ENCODE data around the gene OR14K1.
"Not testable (repeated sequence)": the region's sequence is repeated elsewhere in the genome, so short reads cannot be mapped to it uniquely, and the experiment has no call there.

Gene OR14K1, protein sequence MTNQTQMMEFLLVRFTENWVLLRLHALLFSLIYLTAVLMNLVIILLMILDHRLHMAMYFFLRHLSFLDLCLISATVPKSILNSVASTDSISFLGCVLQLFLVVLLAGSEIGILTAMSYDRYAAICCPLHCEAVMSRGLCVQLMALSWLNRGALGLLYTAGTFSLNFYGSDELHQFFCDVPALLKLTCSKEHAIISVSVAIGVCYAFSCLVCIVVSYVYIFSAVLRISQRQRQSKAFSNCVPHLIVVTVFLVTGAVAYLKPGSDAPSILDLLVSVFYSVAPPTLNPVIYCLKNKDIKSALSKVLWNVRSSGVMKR

DNA sequence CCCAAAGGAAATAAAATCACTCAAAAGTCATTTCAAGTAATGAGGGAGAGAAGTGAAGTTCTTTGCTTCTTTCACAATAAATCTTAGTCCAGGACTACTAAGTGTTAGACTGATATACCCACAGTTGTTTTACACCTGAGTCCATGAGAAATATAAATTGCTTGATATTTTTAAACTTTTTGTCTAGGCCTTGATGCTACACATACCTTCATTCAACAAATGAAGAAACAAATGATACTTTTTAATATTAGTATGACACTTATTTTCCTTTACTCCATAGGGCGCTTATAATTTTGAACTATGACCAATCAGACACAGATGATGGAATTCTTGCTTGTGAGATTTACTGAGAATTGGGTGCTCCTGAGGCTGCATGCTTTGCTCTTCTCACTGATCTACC is at the start of gene OR14K1:
Gene OR14K1, plus strand, starts transcription at position 301 of the 400 bp plus-strand sequence. Its CDS starts 0 bp downstream, at position 301.
- intact Hi-C loops (cut with DNase I), result no loop called here
- no peak for DNase-seq

DNA sequence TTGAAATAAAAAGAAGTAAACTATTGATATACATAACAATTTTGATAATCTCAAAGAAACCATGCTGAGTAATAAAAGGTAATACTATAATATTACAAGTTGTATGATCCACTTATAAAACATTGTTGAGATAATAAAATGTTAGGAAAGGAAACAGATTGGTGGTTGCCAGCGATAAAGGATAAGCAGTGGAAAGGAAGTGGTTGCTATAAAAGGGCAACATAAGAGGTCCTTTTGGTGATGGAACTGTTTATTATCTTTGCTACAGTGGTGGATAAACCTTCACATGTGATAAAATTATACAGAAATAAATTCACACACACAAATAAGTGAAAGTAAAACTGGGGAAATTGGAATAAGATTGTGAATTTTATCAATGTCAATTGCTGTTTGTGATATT is 37.1 kb upstream of the OR14K1 start:
- intact Hi-C loops (cut with DNase I), result no loop called here
- no peak for DNase-seq

DNA sequence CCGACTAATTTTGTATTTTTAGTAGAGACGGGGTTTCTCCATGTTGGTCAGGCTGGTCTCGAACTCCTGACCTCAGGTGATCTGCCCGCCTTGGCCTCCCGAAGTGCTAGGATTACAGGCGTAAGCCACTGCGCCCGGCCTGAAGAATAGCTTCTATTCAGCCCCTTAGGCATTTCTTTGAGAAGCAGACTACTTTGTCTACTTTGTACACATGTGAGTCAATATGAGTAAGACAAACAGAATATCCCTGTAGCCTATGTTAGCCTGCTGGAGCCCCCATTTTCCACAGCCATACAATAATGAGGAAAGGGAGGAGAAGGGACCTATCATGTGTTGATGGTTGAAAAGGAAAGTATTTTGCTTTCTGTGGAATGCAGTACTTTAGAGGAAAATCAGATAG is 27.7 kb upstream of the OR14K1 start:
- DNase-seq; intact Hi-C loops (cut with DNase I): not testable (repeated sequence)

DNA sequence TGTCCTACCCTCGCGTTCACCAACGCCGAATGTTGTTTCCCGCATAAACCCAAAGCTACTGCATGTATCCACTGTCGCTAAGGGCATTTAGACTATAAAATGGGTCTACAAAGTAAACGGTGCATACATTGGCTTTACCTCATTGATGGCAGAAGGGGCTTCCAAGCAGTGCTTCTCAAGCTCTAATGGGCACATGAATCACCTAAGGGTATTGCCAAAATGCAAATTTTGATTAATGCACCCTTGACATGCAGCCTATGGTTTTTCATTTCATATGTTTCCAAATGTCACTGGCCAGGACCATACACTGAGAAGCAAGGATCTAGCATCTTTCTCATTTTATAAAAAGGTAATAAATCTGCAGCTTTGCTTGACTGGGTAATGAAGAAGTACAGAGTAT is 24.7 kb upstream of the OR14K1 start:
- intact Hi-C loops (cut with DNase I), result no loop called here

DNA sequence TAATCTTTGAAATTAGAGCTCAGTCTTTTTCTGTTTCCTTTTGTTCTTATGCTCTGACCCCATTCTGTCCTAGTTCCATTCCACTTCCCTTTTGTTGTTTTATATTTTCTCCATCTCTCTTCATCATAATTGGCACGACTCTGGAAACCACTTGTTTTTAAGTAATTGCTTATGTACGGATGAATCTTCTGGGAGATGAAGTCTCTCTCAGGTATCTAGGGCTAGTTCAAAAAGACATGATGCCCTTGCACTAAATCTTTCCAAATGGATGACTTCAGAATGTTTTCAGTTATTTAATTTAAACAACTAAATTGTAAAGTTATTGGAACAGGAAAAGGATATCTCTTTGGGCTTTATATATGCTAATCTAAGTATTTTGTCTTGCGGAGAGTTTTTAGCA is 21.9 kb upstream of the OR14K1 start, which contains the start of gene OR6F1:
Gene OR6F1, minus strand, starts transcription at position 101 of the 400 bp plus-strand sequence. CDS start 3,891 bp downstream, outside the sequence.
- DNase-seq, result no peak
- intact Hi-C loops (cut with DNase I), result no loop called here

More for the DNA sequence above, 24.7 kb upstream of the OR14K1 start:
- no peak for DNase-seq

DNA sequence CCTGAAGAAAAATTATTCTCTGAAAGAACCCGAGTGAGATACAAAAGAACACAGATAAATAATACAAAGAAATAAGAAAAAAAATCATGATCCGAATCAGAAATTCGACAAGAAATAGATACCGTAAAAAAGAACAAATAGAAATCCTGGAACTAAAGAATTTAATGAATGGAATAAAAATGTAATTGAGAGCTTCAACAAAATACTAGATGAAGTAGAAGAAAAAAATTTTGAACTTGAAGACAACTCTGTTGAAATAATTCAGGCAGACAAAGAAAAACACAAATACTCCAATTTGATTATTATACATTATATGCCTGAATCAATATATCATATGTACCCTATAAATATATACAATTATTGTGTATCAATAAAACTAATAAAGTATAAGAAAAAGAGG is 17.2 kb upstream of the OR14K1 start:
- DNase-seq, result no peak
- intact Hi-C loops (cut with DNase I), result no loop called here

DNA sequence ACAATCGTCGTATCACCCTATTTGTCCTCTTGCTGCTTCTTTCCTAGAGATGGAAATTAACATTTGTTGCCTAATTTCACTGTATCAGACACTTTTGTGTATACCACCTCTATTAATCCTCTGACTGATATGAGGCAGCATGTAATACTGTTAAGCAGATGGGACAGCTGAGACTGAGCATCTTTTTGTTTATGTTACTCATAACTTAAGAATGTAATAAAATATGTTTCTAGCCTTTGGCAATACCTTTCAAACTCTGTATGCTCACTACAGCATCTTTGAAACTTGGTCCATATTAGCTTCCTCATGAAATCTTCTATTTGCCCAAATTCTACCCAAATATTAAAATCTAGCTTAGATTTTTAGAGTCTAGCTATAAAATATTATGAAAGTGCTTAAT is 2.3 kb downstream of the OR14K1 start:
- intact Hi-C loops (cut with DNase I), result no loop called here
- DNase-seq, result no peak

DNA sequence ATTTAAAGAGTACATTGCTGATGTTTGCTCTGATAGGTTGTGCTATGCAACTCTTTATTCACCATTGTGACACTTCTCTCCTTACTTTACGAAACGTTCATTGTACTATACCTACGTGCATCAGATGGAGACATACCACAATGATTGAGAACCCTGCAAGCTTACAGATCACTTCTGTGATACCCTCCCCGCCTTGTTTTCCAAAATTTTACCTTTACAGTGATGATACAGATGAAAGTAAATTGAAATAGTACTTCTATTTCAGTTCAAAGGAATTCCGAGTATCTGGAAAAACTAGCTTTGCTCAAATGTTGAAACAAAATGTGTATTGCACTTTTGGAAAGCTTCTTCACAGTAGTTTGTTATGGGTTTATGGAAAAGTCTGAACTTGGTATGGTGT is 3.3 kb downstream of the OR14K1 start:
- intact Hi-C loops (cut with DNase I), result no loop called here
- no peak for DNase-seq

DNA sequence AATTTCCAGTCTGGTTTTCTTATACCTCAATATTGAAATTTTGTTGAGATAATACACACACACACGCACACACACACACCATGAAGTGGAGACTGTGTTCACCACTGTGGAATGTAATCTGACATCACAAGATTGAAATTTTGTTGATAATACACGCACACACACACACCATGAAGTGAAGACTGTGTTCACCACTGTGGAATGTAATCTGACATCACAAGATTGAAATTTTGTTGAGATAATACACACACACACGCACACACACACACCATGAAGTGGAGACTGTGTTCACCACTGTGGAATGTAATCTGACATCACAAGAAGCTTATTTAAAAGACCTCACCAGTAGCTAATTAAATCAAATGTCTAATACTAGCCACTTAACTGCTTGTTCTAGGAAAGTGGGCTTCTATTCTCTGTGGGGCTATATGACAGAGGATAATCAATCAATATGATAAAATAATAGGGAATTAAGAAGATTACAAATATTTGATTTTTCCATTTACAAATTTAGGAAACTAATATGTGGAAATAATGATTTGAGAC is 3.9 kb downstream of the OR14K1 start:
- intact Hi-C loops (cut with DNase I); DNase-seq: not testable (repeated sequence)

DNA sequence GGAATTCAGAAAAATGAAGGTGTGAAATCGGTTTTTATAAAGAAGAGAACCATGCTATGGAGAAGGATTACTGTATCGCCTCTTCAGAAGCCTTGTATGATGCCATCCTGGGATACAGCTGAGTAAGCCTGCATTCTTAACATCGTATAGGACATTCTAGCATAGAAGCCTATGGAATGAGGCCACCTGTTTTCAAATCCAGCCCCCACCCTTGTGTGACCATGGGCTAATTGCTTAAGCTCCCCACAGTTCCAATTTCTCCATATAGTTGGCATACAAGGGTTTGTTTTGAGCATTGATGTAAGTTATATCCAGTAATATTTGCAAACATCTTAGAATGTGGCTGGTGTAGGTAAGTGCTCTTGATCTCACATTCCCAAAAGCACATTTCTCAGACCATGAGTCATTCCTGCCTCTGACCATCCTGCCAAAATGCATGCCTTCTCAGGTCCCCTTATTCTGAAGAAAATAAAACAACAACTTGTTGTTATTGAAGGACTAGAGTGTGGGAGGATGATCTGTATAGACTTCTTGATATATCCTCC is 8.0 kb downstream of the OR14K1 start:
- intact Hi-C loops (cut with DNase I), result no loop called here
- no peak for DNase-seq

DNA sequence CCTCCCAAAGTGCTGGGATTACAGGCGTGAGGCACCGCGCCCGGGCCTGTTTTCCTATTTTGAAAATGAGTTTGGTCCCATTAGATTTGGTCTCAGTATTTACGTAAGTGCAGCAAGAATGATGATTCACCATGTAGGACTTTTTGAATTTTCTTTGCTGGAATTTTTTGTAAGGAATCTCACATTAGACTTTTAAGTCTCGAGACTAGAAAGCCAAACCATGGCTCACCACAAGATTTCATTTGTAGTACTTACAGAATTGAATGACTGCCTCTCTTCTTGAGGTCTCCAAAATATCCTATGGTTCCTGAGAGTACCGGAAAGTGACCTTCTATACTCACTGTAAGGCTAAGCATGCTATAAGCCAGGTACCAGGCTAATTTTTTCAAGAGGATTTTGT is 9.2 kb downstream of the OR14K1 start:
- intact Hi-C loops (cut with DNase I), result no loop called here
- DNase-seq, result no peak

DNA sequence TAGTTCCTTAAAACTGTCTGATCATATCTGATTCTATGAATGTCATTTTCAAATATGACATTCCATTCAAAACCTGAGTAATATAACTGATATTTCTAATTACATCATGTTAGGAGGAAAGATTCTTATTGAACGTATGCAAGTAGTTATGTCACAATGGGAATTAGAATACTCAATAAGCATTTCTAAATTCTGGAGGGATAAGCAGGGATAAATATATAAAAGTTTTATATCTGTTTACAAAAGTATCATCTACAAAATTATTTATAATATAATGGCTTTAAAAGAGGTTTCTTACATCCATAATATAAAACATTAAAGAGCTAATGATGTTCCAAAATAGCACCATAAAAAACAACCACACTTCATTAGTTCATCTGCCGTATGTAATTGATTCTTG is 9.6 kb downstream of the OR14K1 start, which contains the start of gene OR14A2:
Gene OR14A2, minus strand, starts transcription at position 101 of the 400 bp plus-strand sequence.
- intact Hi-C loops (cut with DNase I), result no loop called here
- DNase-seq, result no peak

DNA sequence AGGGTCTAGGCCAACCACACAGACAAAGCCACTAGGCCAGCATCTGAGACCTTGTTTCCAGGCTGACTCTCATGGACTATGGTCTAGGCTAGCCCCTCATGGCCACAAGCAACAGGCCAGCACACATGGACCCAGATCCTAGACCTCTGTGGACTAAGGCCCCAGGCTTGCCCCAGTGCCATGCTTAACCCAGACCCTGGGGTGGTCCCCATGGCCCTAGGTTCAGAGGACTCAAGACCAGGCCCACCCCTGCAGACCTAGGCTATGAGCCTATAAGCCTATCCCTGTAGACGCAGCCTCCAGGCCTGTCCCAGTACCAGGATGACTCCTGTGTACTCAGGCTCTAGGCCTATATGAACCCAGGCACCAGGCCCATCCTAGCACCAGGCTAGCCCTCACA is 11.5 kb downstream of the OR14K1 start:
- no peak for DNase-seq

DNA sequence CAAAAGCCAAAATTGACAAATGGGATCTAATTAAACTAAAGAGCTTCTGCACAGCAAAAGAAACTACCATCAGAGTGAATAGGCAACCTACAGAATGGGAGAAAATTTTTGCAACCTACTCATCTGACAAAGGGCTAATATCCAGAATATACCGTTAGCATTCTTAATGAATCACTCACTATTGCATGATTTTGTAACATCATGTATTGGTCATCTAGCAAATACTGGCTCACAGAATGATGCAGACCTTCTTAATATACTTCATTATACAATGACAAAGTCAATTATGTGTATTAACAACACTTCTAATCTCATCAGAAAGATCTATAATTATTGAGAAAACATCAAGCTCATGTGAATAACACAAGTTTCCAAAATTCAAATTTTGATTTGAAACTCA is 15.9 kb downstream of the OR14K1 start:
- intact Hi-C loops (cut with DNase I); DNase-seq: not testable (repeated sequence)

More for the DNA sequence above, 11.5 kb downstream of the OR14K1 start:
- intact Hi-C loops (cut with DNase I), result no loop called here

DNA sequence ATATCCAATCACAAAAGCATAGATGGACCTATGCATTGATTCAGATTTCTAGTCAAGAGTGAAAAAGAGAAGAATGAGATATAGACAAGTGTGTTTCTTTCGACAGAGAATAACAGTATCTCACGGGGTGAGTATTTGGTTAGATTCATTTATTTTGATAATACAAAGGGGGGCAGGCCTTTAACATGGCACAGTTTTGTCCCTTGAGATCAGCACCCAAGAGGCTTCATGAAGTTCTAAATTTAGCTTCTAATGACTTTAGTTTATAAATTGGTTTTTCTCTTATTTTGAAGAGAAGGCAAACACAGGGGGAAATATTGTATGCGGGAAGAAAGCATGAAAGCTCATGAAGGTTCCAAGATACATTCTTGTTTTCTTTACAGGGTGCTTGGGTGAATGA is 22.0 kb downstream of the OR14K1 start, which contains the start of gene OR1C1:
Gene OR1C1, minus strand, starts transcription at position 101 of the 400 bp plus-strand sequence. CDS start 2,150 bp downstream, outside the sequence.
- no peak for DNase-seq
- intact Hi-C loops (cut with DNase I), result no loop called here

DNA sequence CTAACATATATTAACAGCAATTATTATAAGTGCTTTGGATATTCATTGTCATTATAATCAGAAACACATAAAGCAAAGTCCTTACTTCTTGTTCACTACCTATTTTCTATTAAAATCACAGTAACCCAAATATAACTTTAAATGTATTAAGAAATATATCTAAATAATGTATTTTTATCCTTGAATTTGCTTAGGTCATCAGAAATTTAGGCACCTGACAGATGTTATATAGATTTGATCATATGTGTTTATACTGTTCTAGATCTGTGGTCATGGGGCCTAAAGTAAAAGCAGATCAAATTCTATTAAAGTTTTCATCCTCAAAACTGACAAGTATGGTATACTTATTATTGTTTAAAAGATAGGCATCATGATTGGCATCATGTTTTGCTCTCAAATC is 31.2 kb downstream of the OR14K1 start:
- intact Hi-C loops (cut with DNase I), result no loop called here
- DNase-seq, result no peak
